ENCODE data around the gene SIN3A. TPM values are rescaled to one million over a fixed set of nuclear protein-coding genes. Genes with fewer than 3 reads are reported as not detected.

SIN3A gene
- total and polyA plus RNA-seq, 2 experiments from 2014 or later = 24.3 to 73.0 TPM

DNA sequence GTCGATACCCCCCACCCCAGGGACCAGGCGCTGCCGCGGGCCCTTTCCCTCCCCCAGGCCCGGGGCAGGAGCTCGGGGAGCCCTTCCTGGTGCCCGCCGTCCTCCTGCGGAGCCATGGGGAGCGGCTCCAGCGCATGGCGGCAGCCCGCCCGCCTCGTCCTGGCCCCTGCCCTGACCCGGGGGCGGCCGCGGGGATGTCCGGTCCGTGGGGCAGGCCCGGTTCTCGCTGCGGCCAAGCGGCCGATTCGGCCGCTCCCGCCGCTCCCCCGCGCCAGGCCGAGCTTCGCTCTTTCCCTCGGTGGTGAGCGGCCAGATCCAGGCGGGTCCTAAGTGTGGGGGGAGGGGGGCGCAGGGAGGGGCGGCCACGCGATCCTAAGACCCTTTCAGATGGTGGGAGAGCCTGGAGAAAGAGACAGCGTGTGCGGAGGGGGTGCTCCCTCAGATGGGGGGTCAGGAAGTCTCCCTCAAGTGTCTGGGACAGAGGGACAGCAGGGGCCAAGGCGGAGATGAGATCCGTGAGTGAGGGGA is 103.4 kb downstream of the SIN3A start (continued):
- TF ChIP-seq, protein P1, sequence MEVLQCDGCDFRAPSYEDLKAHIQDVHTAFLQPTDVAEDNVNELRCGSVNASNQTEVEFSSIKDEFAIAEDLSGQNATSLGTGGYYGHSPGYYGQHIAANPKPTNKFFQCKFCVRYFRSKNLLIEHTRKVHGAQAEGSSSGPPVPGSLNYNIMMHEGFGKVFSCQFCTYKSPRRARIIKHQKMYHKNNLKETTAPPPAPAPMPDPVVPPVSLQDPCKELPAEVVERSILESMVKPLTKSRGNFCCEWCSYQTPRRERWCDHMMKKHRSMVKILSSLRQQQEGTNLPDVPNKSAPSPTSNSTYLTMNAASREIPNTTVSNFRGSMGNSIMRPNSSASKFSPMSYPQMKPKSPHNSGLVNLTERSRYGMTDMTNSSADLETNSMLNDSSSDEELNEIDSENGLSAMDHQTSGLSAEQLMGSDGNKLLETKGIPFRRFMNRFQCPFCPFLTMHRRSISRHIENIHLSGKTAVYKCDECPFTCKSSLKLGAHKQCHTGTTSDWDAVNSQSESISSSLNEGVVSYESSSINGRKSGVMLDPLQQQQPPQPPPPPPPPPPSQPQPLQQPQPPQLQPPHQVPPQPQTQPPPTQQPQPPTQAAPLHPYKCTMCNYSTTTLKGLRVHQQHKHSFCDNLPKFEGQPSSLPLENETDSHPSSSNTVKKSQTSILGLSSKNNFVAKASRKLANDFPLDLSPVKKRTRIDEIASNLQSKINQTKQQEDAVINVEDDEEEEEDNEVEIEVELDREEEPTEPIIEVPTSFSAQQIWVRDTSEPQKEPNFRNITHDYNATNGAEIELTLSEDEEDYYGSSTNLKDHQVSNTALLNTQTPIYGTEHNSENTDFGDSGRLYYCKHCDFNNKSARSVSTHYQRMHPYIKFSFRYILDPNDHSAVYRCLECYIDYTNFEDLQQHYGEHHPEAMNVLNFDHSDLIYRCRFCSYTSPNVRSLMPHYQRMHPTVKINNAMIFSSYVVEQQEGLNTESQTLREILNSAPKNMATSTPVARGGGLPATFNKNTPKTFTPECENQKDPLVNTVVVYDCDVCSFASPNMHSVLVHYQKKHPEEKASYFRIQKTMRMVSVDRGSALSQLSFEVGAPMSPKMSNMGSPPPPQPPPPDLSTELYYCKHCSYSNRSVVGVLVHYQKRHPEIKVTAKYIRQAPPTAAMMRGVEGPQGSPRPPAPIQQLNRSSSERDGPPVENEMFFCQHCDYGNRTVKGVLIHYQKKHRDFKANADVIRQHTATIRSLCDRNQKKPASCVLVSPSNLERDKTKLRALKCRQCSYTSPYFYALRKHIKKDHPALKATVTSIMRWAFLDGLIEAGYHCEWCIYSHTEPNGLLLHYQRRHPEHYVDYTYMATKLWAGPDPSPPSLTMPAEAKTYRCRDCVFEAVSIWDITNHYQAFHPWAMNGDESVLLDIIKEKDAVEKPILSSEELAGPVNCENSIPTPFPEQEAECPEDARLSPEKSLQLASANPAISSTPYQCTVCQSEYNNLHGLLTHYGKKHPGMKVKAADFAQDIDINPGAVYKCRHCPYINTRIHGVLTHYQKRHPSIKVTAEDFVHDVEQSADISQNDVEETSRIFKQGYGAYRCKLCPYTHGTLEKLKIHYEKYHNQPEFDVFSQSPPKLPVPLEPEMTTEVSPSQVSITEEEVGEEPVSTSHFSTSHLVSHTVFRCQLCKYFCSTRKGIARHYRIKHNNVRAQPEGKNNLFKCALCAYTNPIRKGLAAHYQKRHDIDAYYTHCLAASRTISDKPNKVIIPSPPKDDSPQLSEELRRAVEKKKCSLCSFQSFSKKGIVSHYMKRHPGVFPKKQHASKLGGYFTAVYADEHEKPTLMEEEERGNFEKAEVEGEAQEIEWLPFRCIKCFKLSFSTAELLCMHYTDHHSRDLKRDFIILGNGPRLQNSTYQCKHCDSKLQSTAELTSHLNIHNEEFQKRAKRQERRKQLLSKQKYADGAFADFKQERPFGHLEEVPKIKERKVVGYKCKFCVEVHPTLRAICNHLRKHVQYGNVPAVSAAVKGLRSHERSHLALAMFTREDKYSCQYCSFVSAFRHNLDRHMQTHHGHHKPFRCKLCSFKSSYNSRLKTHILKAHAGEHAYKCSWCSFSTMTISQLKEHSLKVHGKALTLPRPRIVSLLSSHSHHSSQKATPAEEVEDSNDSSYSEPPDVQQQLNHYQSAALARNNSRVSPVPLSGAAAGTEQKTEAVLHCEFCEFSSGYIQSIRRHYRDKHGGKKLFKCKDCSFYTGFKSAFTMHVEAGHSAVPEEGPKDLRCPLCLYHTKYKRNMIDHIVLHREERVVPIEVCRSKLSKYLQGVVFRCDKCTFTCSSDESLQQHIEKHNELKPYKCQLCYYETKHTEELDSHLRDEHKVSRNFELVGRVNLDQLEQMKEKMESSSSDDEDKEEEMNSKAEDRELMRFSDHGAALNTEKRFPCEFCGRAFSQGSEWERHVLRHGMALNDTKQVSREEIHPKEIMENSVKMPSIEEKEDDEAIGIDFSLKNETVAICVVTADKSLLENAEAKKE (CRISPR knock-in tag; IDR thresholded peaks at IDR 0.05) = no peak
- TF ChIP-seq ZNF114 (CRISPR knock-in tag; IDR thresholded peaks at IDR 0.05) (no peak), POLR2AphosphoS5 (IDR thresholded peaks at IDR 0.05; ENCODE audit: low read depth) (no peak), ZNF331 (CRISPR knock-in tag; IDR thresholded peaks at IDR 0.05; ENCODE audit: low read depth) (no peak), NANOG (IDR thresholded peaks at IDR 0.05; ENCODE audit: borderline replicate concordance) (no peak), EZH2 (IDR thresholded peaks at IDR 0.05; ENCODE audit: low read depth, unreplicated experiment) (no peak)

DNA sequence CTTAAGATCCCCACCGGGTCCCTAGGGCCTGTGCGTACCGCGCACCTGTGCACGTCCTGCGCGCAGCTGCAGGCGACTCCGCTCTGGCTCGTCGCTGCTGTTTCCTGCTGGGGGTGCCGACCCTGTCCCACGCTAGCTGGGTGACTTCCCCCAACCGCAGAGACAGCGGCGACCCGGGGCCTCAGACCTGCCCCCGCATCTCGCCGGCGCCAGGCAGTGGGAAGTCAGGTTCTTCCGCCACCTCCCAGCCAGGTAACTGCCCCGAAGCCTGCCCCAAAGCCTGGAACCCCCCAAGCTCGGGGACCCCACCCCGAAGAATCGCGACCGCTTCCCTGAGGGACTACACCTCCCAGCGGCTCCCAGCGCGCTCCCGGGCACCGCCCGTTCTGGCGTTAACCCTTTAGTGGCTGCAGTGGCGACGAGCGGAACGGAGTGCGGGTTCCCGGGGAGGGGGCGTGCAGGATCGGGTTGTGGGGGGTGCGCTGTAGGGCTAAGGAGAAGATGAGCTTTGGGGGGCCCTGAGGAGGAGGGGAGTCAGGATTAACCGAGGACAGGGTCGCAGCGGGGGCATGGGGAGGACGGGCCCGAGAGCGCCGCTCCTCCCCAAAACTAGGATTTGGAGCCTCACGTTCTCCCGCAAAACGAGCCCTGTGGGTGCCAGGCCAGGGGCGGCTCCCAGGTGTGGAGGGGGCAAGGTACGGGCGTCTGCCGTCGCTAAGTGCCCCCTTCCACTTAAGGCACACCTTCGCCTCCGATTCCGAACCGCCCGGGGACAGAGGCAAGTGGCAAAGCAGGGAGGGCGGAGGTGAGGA is 104.1 kb downstream of the SIN3A start:
- H3K27me3 Mint-ChIP-seq (ENCODE audit: insufficient read depth, low read depth, poor library complexity) = peaks cover 34% of the 10 kb centered on the region
- H3F3A ChIP-seq (replicated peaks; ENCODE audit: low read depth) = 0 out of 2 replicates have a peak, but pooled peaks cover 4% of the 10 kb centered on the region
- no peaks in the 10 kb centered on the region for H3K36me3 ChIP-seq (ENCODE audit: insufficient read depth)
- no peaks in the 10 kb centered on the region for H4K20me1 ChIP-seq (replicated peaks; ENCODE audit: insufficient read depth)
- ATAC-seq (peak; percentile 69), DNase-seq (ENCODE audit: low spot score) (peak; percentile 85)
- peak overlapping the region; percentile 97 for H3K4me2 ChIP-seq
- TF ChIP-seq, protein P2, sequence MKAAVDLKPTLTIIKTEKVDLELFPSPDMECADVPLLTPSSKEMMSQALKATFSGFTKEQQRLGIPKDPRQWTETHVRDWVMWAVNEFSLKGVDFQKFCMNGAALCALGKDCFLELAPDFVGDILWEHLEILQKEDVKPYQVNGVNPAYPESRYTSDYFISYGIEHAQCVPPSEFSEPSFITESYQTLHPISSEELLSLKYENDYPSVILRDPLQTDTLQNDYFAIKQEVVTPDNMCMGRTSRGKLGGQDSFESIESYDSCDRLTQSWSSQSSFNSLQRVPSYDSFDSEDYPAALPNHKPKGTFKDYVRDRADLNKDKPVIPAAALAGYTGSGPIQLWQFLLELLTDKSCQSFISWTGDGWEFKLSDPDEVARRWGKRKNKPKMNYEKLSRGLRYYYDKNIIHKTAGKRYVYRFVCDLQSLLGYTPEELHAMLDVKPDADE (IDR thresholded peaks at IDR 0.05) = peak; percentile 87
- TF ChIP-seq, protein P3, sequence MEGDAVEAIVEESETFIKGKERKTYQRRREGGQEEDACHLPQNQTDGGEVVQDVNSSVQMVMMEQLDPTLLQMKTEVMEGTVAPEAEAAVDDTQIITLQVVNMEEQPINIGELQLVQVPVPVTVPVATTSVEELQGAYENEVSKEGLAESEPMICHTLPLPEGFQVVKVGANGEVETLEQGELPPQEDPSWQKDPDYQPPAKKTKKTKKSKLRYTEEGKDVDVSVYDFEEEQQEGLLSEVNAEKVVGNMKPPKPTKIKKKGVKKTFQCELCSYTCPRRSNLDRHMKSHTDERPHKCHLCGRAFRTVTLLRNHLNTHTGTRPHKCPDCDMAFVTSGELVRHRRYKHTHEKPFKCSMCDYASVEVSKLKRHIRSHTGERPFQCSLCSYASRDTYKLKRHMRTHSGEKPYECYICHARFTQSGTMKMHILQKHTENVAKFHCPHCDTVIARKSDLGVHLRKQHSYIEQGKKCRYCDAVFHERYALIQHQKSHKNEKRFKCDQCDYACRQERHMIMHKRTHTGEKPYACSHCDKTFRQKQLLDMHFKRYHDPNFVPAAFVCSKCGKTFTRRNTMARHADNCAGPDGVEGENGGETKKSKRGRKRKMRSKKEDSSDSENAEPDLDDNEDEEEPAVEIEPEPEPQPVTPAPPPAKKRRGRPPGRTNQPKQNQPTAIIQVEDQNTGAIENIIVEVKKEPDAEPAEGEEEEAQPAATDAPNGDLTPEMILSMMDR (conservative IDR thresholded peaks at IDR 0.05; ENCODE audit: low read depth in 2 of 2) = no peak
- TF ChIP-seq POLR2AphosphoS5 (IDR thresholded peaks at IDR 0.05; ENCODE audit: low read depth) = peak; percentile 48
- H3K27ac ChIP-seq (ENCODE audit: low read depth) = no peak overlapping the region
- 0 out of 2 replicates have a peak, but pooled peaks cover 5% of the 10 kb centered on the region for H3K9me2 ChIP-seq (ENCODE audit: insufficient read depth)
- no peaks in the 10 kb centered on the region for H3K79me2 ChIP-seq (replicated peaks; ENCODE audit: insufficient read depth)
- peaks cover 5% of the 10 kb centered on the region; the same call in 1 of the 3 replicates for H3K36me3 Mint-ChIP-seq (ENCODE audit: low read depth)
- peaks cover 4% of the 10 kb centered on the region; the same call in 1 of the 2 replicates for H3K4me1 ChIP-seq (ENCODE audit: insufficient read depth)
- no peak overlapping the region; the same call in 1 of the 2 replicates for H3K27ac Mint-ChIP-seq
- peaks cover 36% of the 10 kb centered on the region for H3K27me3 ChIP-seq (ENCODE audit: insufficient read depth)
- no peaks in the 10 kb centered on the region for H3K9me3 Mint-ChIP-seq
- peak overlapping the region; percentile 99 for H2AFZ ChIP-seq
- peak overlapping the region; percentile 95 for H3K4me3 ChIP-seq
- H3K4me1 Mint-ChIP-seq = peaks cover 6% of the 10 kb centered on the region; the same call in 2 of the 3 replicates
- peak overlapping the region; percentile 92 for H3K4me3 Mint-ChIP-seq

All from GM23338 (cell line).